ENCODE data around the gene CCDC112. TPM values are rescaled to one million over a fixed set of nuclear protein-coding genes. Genes with fewer than 3 reads are reported as not detected.
A peak's percentile ranks its signal among the peaks of the same experiment; 100 is the strongest.

CCDC112 gene, protein sequence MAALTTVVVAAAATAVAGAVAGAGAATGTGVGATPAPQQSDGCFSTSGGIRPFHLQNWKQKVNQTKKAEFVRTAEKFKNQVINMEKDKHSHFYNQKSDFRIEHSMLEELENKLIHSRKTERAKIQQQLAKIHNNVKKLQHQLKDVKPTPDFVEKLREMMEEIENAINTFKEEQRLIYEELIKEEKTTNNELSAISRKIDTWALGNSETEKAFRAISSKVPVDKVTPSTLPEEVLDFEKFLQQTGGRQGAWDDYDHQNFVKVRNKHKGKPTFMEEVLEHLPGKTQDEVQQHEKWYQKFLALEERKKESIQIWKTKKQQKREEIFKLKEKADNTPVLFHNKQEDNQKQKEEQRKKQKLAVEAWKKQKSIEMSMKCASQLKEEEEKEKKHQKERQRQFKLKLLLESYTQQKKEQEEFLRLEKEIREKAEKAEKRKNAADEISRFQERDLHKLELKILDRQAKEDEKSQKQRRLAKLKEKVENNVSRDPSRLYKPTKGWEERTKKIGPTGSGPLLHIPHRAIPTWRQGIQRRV
- total RNA-seq (2021): 13.4 and 14.2 TPM in 2 replicates
- percentile 76 among the genes with signal in this experiment for Bru-seq, nascent RNA
- BruChase-seq, experiment 1, labeled RNA remaining after a 2-hour chase: percentile 70 among the genes with signal in this experiment
- BruChase-seq, experiment 2, labeled RNA remaining after a 6-hour chase: percentile 63 among the genes with signal in this experiment
- long read RNA-seq, transcript CCDC112-205 (9 exons, 2,145 nt): minor isoform, 14 of 45 reads
- long read RNA-seq, transcript CCDC112-201 (10 exons, 2,566 nt): major isoform, 27 of 45 reads
- long read RNA-seq, partial matches to known transcripts: 1 of 45 reads
- long read RNA-seq, other reads (novel, unspliced or antisense): 3 of 45 reads

DNA sequence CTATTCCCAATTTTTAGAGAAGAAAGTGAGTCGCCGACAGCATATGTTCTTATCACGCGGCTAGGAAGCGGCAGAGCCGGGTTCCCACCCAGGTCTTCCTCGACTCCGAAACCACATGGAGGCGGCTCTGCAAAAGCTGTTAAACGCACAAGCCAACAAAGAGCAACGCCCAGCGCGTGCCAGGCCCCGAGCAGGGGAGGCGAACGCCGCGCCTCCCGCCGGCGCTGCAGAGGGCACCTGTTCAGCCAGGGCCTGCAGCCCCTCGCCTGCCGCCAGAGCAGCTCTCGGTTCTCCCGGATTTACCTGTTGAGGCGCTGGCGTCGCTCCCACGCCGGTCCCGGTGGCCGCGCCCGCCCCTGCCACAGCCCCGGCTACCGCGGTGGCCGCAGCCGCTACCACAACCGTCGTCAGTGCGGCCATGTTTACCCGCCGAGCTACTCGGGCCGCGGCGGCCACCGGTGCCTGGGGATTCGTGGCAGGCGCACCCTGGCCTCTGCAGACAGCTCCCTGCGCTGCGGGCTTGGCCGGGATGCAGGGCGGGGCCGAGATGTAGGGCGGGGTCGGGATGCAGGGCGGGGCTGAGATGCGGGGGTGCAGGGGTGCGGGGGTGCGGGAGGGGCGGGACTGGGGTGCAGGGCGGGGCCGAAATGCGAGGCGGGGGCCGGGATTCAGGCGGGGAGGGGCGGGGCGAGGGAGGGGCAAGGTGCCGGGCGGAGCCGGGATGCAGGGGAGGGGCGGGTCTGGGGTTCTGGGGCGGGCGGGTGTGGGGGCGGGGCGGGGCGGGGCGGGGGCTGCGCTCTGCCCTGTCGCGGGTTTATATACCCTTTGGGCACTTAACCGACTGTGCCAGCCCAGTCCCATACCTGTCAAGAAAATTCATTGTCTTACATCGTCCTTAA lies at the start of gene CCDC112:
TSS of gene CCDC112 (minus strand) at position 531 of the 899 bp plus-strand sequence. CDS start at position 420, 111 bp downstream.
- intact Hi-C loops (cut with micrococcal nuclease; ENCODE audit: unreplicated experiment): no loop called here
- H3K27ac ChIP-seq (ENCODE audit: low read depth, low read length, poor library complexity, severe bottlenecking): peak within 1 kb of the TSS; percentile 72
- H3K4me1 ChIP-seq (ENCODE audit: insufficient read depth, low read length, poor library complexity, severe bottlenecking): peaks cover 4% of the 10 kb centered on the region
- peak within 1 kb of the TSS; percentile 67 for H3K4me3 ChIP-seq (ENCODE audit: low read depth, low read length, poor library complexity, severe bottlenecking)
- no peaks in the 10 kb centered on the region for H3K27me3 ChIP-seq (replicated peaks; ENCODE audit: insufficient read depth, low read depth, low read length, poor library complexity)
- DNase-seq (ENCODE audit: low spot score): peak; percentile 85
- BruUV-seq (replicated peaks): no TSS peak
- TF ChIP-seq, protein P1, sequence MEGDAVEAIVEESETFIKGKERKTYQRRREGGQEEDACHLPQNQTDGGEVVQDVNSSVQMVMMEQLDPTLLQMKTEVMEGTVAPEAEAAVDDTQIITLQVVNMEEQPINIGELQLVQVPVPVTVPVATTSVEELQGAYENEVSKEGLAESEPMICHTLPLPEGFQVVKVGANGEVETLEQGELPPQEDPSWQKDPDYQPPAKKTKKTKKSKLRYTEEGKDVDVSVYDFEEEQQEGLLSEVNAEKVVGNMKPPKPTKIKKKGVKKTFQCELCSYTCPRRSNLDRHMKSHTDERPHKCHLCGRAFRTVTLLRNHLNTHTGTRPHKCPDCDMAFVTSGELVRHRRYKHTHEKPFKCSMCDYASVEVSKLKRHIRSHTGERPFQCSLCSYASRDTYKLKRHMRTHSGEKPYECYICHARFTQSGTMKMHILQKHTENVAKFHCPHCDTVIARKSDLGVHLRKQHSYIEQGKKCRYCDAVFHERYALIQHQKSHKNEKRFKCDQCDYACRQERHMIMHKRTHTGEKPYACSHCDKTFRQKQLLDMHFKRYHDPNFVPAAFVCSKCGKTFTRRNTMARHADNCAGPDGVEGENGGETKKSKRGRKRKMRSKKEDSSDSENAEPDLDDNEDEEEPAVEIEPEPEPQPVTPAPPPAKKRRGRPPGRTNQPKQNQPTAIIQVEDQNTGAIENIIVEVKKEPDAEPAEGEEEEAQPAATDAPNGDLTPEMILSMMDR (conservative IDR thresholded peaks at IDR 0.05; ENCODE audit: low read depth, low read length): no peak
- TF ChIP-seq EZH2 (IDR thresholded peaks at IDR 0.05; ENCODE audit: borderline replicate concordance, low read depth, low read length, poor library complexity, severe bottlenecking): no peak
- H3K36me3 ChIP-seq (ENCODE audit: insufficient read depth, low read length, poor library complexity, severe bottlenecking): no peaks in the 10 kb centered on the region
- H3K9me3 ChIP-seq (ENCODE audit: low read depth, low read length, poor library complexity, severe bottlenecking): no peaks in the 10 kb centered on the region
- CTCF ChIA-PET: interaction anchor here (0.8 kb wide), 1 partner anchor 658 kb away, joined by 4 read pairs; no protein-coding TSS in a partner anchor
- POLR2A ChIA-PET (ENCODE audit: low non-redundant PET): interaction anchor here (0.5 to 0.9 kb wide), 2 partner anchors 247 to 249 kb away, joined by 3 read pairs; no protein-coding TSS in a partner anchor

DNA sequence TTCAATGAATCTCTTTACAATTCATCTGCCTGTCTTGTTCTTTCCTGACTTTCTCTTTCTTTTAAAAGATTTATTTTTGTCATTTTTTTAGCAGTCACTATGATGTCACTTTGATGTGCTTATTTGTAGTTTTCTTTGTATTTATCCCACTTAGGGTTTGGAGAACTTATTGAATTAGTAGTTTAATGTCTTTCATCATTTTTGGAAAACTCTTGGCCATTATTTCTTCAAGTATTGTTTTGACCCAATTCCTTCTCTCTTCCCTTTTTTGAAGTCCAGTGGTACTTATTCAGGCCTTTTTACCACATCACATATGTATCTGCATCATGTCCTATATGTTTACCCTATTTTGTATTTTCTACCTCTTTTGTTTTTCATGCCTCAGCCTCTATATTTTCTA lies 48.9 kb upstream of the CCDC112 start:
- no peaks in the 10 kb centered on the region for H3K27me3 ChIP-seq (replicated peaks; ENCODE audit: insufficient read depth, low read depth, low read length, poor library complexity)
- POLR2A ChIA-PET (ENCODE audit: low non-redundant PET): no interaction called here
- DNase-seq (ENCODE audit: low spot score): no peak
- no peak overlapping the region for H3K27ac ChIP-seq (ENCODE audit: low read depth, low read length, poor library complexity, severe bottlenecking)
- intact Hi-C loops (cut with micrococcal nuclease; ENCODE audit: unreplicated experiment): no loop called here
- BruUV-seq (replicated peaks): no TSS peak
- CTCF ChIA-PET: no interaction called here
- H3K4me1 ChIP-seq (ENCODE audit: insufficient read depth, low read length, poor library complexity, severe bottlenecking): no peaks in the 10 kb centered on the region
- no peaks in the 10 kb centered on the region for H3K36me3 ChIP-seq (ENCODE audit: insufficient read depth, low read length, poor library complexity, severe bottlenecking)
- H3K4me3 ChIP-seq (ENCODE audit: low read depth, low read length, poor library complexity, severe bottlenecking): no peak overlapping the region
- H3K9me3 ChIP-seq (ENCODE audit: low read depth, low read length, poor library complexity, severe bottlenecking): no peaks in the 10 kb centered on the region
- TF ChIP-seq, protein P1 (conservative IDR thresholded peaks at IDR 0.05; ENCODE audit: low read depth, low read length): no peak
- TF ChIP-seq EZH2 (IDR thresholded peaks at IDR 0.05; ENCODE audit: borderline replicate concordance, low read depth, low read length, poor library complexity, severe bottlenecking): no peak

DNA sequence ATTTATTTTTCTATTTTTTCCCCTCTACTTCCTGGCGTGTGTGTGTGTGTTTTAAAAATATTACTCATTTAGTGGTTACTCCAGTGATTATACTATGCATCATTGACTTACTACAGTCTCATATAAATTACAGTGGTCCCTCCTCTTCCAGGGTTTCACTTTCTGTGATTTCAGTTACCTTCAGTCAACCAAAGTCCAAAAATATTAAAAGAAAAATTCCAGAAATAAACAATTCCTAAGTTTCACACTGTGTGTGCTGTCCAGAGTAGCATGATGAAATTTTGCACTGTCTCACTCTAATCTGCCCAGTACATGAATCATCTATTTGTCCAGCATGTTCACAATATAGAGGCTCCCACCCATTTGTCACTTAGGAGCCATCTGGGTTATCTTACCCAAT lies 47.4 kb upstream of the CCDC112 start:
- POLR2A ChIA-PET (ENCODE audit: low non-redundant PET): no interaction called here
- H3K9me3 ChIP-seq (ENCODE audit: low read depth, low read length, poor library complexity, severe bottlenecking): no peaks in the 10 kb centered on the region
- TF ChIP-seq EZH2 (IDR thresholded peaks at IDR 0.05; ENCODE audit: borderline replicate concordance, low read depth, low read length, poor library complexity, severe bottlenecking): no peak
- TF ChIP-seq, protein P1 (conservative IDR thresholded peaks at IDR 0.05; ENCODE audit: low read depth, low read length): no peak
- H3K4me3 ChIP-seq (ENCODE audit: low read depth, low read length, poor library complexity, severe bottlenecking): no peak overlapping the region
- H3K27ac ChIP-seq (ENCODE audit: low read depth, low read length, poor library complexity, severe bottlenecking): no peak overlapping the region
- intact Hi-C loops (cut with micrococcal nuclease; ENCODE audit: unreplicated experiment): no loop called here
- no peak for DNase-seq (ENCODE audit: low spot score)
- no peaks in the 10 kb centered on the region for H3K27me3 ChIP-seq (replicated peaks; ENCODE audit: insufficient read depth, low read depth, low read length, poor library complexity)
- CTCF ChIA-PET: no interaction called here
- no TSS peak for BruUV-seq (replicated peaks)
- no peaks in the 10 kb centered on the region for H3K36me3 ChIP-seq (ENCODE audit: insufficient read depth, low read length, poor library complexity, severe bottlenecking)
- H3K4me1 ChIP-seq (ENCODE audit: insufficient read depth, low read length, poor library complexity, severe bottlenecking): no peaks in the 10 kb centered on the region

Data from A673 (cell line).